Uterus (tissue), 2 donors: Measurements from ENCODE around the gene FPR3.

Experiments
- POLR2A ChIP-seq, 2 donors: fragments of 450-650 bp; IDR thresholded peaks; one replicate each; pipeline ENCODE4 v1.6.1; 2016; ENCODE audit warnings: antibody characterized with exemption in 2 of 2, mild to moderate bottlenecking in 1 of 2, moderate library complexity in 1 of 2
- TF ChIP-seq, protein P1 (sequence below), 4 experiments: fragments of 200-600 bp in 2 of 4; fragments of 450-650 bp in 2 of 4; sonication (generic) in 2 of 4; IDR thresholded peaks; one replicate each; pipeline ENCODE4 v1.5.1; 2016 to 2019; ENCODE audit warnings: antibody characterized with exemption in 4 of 4, mild to moderate bottlenecking in 2 of 4, moderate library complexity in 1 of 4

GRCh38 chr19:51786646-51787494, 8.1 kb upstream of the FPR3 start:
- TF ChIP-seq, protein P1, sequence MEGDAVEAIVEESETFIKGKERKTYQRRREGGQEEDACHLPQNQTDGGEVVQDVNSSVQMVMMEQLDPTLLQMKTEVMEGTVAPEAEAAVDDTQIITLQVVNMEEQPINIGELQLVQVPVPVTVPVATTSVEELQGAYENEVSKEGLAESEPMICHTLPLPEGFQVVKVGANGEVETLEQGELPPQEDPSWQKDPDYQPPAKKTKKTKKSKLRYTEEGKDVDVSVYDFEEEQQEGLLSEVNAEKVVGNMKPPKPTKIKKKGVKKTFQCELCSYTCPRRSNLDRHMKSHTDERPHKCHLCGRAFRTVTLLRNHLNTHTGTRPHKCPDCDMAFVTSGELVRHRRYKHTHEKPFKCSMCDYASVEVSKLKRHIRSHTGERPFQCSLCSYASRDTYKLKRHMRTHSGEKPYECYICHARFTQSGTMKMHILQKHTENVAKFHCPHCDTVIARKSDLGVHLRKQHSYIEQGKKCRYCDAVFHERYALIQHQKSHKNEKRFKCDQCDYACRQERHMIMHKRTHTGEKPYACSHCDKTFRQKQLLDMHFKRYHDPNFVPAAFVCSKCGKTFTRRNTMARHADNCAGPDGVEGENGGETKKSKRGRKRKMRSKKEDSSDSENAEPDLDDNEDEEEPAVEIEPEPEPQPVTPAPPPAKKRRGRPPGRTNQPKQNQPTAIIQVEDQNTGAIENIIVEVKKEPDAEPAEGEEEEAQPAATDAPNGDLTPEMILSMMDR (IDR thresholded peaks at IDR 0.05), result no peak
- TF ChIP-seq POLR2A (IDR thresholded peaks at IDR 0.05), result no peak
